HG03442 (cell line): Measurements from ENCODE around the gene C1orf210.

Experiments
- ATAC-seq: cut with Tn5 transposase; IDR thresholded peaks from one replicate; pipeline ENCODE4 v1.9.1; 2021; ENCODE audit warnings: mild to moderate bottlenecking, moderate library complexity; ENCODE audit not compliant: unreplicated experiment

The C1orf210 gene

GRCh38 chr1:43312663-43313515, 27.5 kb upstream of the C1orf210 start:
- no peak for ATAC-seq

DNA sequence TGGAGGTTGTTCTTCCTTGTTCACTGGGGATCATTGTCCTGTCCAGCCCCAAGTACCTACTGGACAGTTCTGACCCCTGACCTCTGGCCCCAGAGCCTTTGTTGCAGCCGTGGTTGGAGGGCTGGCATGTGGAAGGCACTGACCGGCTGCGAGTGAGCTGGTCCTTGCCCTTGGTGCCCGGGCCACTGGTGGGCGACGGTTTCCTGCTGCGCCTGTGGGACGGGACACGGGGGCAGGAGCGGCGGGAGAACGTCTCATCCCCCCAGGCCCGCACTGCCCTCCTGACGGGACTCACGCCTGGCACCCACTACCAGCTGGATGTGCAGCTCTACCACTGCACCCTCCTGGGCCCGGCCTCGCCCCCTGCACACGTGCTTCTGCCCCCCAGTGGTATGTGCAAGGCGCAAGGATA, 26.8 kb upstream of the C1orf210 start:
- no peak for ATAC-seq

- no peak for ATAC-seq
Observed at GRCh38 chr1:43311521-43311920, 26.1 kb upstream of the C1orf210 start.

GRCh38 chr1:43309405-43310025, 24.1 kb upstream of the C1orf210 start:
- ATAC-seq: no peak

GRCh38 chr1:43308635-43309404, 23.4 kb upstream of the C1orf210 start:
- no peak for ATAC-seq

DNA sequence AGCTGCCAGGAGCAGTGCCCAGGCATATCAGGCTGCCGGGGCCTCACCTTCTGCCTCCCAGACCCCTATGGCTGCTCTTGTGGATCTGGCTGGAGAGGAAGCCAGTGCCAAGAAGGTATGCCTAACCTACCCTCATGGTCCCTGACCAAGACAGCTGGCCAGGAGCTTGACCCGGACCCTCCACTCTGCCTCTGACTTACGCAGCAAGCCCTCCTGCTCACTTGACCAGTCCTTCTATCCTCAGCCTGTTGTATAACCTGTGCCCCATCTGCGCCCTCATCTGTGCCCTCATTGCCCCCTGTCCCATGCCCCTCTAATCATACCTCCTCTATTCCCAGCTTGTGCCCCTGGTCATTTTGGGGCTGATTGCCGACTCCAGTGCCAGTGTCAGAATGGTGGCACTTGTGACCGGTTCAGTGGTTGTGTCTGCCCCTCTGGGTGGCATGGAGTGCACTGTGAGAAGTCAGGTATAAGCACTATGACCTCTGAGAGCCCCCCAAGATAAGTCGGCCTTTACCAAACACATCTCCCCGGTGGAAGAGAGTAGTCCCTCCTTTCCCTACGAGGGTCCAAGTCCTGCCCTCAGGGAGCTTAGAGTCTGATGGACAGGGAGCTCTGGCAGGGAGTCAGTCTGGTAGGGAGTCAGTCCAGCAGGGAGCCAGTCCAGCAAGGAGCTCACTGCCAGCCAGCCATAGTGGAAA, 22.2 kb upstream of the C1orf210 start:
- ATAC-seq: no peak

GRCh38 chr1:43306688-43307457, 21.5 kb upstream of the C1orf210 start:
- no peak for ATAC-seq

- ATAC-seq: no peak
Observed at GRCh38 chr1:43305926-43306687, 20.7 kb upstream of the C1orf210 start.

DNA sequence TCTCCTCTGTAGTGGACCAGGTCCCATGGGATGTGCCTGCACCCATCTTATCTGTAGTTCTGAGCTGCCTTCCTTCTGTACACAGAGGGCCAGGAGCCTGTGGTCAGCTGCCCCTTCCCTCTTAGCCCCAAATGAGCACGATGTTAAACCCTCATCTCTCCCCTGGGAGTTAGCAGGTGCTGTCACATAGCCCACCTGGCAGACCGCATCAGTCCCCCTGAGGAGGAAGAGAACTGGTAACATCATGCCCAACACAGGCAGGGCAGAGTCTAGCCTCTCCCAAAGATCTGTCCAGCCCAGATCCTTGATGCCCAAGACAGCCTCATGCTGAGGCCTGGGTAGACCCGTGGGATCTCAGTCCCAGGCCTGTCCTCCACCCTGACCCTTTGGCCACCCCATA, 20.1 kb upstream of the C1orf210 start:
- no peak for ATAC-seq

- no peak for ATAC-seq
Observed at GRCh38 chr1:43304771-43305300, 19.5 kb upstream of the C1orf210 start.

DNA sequence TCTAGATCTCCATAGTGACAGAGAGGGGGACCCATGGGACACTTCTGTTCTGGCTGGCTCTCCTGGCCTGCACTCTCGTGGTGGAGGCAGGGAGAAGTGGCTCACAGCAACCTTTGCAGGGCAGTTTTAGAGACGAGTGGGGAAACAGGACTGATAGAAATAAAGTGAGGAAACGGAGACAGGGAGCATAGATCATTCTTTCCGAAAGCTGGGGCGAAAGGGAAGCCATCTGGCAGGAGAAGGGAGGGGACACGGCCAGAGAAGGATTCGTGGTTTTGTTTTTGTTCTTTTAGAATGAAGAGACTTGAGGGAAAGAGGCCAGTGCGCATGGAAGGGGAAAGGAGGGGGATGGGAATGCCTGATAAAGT, 18.9 kb upstream of the C1orf210 start:
- ATAC-seq: no peak

- ATAC-seq: no peak
Observed at GRCh38 chr1:43303471-43304313, 18.3 kb upstream of the C1orf210 start.

DNA sequence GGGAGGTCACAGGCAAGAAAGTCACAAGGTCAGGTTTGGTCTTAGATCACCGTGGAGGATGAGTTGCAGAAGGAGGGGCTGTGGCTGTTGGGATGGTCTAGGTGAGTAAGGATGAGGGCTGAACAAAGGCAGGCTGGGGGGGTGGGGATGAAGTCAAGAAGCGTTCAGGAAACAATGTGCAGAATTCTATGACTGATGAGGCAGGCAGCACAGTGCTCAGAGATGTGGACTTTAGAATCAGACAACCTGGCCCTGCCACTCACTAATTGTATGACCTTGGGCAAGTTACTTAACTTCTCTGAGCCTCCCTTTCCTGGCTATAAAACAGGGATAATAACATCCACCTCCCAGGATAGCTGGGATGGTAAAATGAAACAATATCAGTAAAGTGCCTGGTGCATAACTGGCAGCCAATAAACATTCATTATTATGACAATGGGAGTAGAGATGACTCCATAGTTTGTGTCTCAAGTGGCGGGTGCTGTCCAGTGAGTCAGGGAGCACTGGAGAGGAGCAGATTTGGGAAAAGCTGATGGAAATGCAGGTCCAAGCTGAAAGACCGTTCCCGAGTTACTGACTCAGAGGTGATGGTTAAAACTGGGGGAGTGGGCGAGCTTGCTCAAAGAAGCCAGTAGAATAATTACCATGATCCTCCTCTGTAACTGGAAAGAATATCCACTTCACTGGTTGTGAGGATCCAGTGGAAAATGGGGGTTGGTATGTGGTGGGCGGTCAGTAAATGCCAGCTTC, 17.5 kb upstream of the C1orf210 start:
- ATAC-seq: no peak

DNA sequence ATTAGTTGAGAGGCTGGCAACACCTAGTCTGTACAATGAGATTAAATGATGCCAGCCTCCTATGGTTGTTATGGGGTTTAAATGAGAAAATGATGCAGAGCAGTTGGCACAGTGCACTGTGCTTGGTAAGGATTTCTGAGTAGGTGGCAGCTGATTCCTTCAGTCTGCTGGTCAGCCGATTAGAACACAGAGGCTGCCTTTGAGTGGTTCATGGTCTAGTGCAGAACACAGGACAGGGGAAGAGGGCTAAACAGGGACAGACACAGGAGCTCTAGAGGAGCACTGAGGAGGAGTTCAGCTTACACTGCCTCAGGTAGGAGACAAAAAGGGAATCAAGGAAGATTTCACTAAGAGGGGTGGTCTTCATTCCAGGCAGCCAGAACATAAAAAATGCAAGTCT, 16.8 kb upstream of the C1orf210 start:
- ATAC-seq: no peak

DNA sequence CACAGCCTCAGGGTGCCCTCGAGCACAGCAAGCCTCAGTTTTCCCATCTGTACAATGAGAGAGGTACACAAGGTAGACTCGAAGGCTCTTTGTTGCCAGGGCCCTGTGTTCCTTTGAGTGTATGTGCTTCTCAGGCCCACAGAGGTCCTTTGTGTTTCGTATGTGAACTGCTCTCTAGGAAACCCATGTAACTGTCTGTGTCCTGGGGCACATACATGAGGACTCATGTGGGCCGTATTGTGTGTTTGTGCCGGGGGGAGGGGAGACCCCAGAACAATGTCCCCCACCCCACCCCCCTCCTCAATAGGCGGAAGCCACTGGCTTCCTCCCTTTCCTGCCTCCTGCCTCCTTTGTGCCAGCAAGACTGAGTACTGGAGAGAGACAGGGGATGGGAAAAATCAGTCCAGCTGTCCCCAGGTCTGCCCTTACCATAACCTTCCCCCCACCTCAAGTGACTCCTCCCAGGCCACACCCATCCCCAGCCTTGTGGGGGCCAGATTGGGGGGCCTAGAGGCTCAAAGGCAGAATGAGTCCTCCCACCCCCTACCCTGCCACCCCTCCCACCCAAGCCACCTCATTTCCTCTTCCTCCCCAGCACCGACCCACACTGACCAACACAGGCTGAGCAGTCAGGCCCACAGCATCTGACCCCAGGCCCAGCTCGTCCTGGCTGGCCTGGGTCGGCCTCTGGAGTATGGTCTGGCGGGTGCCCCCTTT, 15.2 kb upstream of the C1orf210 start, which contains the start of gene TIE1:
Gene TIE1, plus strand, starts transcription at position 605 of the 717 bp plus-strand sequence. Its CDS starts 90 bp downstream, at position 695.
- no peak for ATAC-seq

DNA sequence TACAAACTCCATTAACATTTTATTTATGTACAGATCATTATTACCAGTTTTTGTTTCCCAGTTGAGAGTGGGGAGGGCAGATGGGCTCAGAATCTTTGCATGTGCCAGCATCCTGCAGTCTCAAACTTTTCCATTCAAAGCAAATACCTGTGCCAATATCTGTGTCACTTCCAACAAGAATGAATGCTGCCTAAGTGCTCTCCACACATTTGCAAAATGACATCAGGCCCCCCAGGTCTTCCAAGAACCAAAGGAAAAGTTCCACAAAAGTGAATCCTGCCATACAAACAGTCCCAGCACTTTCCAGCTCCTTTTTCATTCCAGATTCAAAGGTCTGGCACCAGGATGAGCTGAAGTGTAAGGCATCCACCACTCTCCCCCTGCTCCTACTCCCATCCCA, 13.7 kb upstream of the C1orf210 start:
- ATAC-seq: no peak

DNA sequence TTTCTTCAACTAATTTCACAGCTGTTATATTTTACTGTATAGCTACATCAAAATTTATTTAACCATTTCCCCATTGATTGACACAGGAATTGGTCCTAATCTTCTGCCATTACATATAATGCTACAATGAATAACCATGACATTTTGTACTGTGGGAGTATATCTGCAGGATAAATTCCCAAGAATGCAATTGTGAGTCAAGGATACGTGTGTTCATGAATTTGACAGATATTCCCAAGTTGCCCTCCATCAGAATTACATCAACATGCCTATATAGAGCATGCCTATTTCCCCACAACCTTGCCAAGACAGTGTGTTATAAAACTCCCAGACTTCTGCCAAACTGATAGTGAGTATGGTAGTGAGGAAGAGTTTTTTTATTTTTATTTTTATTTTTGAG, 12.7 kb upstream of the C1orf210 start:
- no peak for ATAC-seq
